Stomach (tissue), 9 donors: ENCODE results near the gene RFX3. TPM values are rescaled to one million over a fixed set of nuclear protein-coding genes. Genes with fewer than 3 reads are reported as not detected.

Experiments used
- DNase-seq, 2 donors: peaks; one replicate each; pipeline versions ENCODE4 v3.0.0 to v3.0.0-alpha.2; 2013 to 2019
- H3K27ac ChIP-seq, 5 donors: fragments of 200-600 bp in 4 of 5; sonication (generic) in 4 of 5; one replicate each; pipeline ENCODE4 v1.5.1; 2013 to 2019; ENCODE audit warnings: mild to moderate bottlenecking in 1 of 5, moderate library complexity in 1 of 5
- H3K27me3 ChIP-seq, 3 donors: fragments of 200-600 bp; sonication (generic); one replicate each; pipeline ENCODE4 v1.5.1; 2017 to 2019; ENCODE audit warnings: mixed run types in 1 of 3
- H3K36me3 ChIP-seq, 4 donors: fragments of 200-600 bp; sonication (generic); 1 replicate in 3 of 4; 2 replicates in 1 of 4; pipeline ENCODE4 v1.5.1; 2016 to 2019
- H3K4me1 ChIP-seq, 4 donors: fragments of 200-600 bp; sonication (generic); one replicate each; pipeline ENCODE4 v1.5.1; 2016 to 2019
- H3K4me3 ChIP-seq, 4 donors: fragments of 200-600 bp; sonication (generic) in 3 of 4; one replicate each; pipeline ENCODE4 v1.5.1; 2016 to 2019; ENCODE audit warnings: mild to moderate bottlenecking in 1 of 4
- H3K9me3 ChIP-seq, 4 donors: fragments of 200-600 bp; sonication (generic); one replicate each; pipeline ENCODE4 v1.5.1; 2016 to 2019
- EP300 ChIP-seq: sonication (generic); formaldehyde crosslinking; IDR thresholded peaks from one replicate; pipeline ENCODE4 v1.6.1; 2017; ENCODE audit warnings: antibody characterized with exemption
- POLR2A ChIP-seq, 4 donors: fragments of 450-650 bp; IDR thresholded peaks; one replicate each; pipeline ENCODE4 v1.6.1; 2016; ENCODE audit warnings: antibody characterized with exemption in 4 of 4, control low read depth in 2 of 4, mild to moderate bottlenecking in 1 of 4, moderate library complexity in 1 of 4
- POLR2AphosphoS5 ChIP-seq, 3 donors: sonication (generic); formaldehyde crosslinking; IDR thresholded peaks; one replicate each; pipeline ENCODE4 v1.6.1; 2016; ENCODE audit warnings: antibody characterized with exemption in 3 of 3
- WGBS, 5 donors: extraction: QIAGEN DNeasy Blood & Tissue Kit in 3 of 5; methylation state at CpG; one replicate each; pipeline versions ENCODE4 v1.1.5 to v1.1.7; 2013 to 2018; 5-methylcytosine and 5-hydroxymethylcytosine counted together
- intact Hi-C: fragments of 100-400 bp; cut with DNase I; formaldehyde crosslinking; loops from one replicate; pipeline ENCODE4 v1.15.1; 2023; ENCODE audit warnings: low total_unique reads
- polyA plus RNA-seq, 3 donors: library from polyadenylated mRNA; stranded (reverse); fragments of 200-250 nt; gene quantifications; one replicate each; pipeline ENCODE4 v1.2.3, GENCODE V29; 2013
- total RNA-seq, 5 donors: library from RNA; depleted of rRNA; stranded (reverse); fragments of >200 nt; gene quantifications; one replicate each; pipeline versions ENCODE4 v1.1.0 to v1.2.3, GENCODE V29; 2014 to 2016
- TF ChIP-seq, protein P1 (sequence below), 7 experiments: fragments of 450-650 bp in 4 of 7; fragments of 200-600 bp in 3 of 7; sonication (generic) in 3 of 7; IDR thresholded peaks; one replicate each; pipeline ENCODE4 v1.5.1; 2016 to 2019; ENCODE audit warnings: antibody characterized with exemption in 7 of 7, control low read depth in 2 of 7, mild to moderate bottlenecking in 1 of 7
- donor health status: healthy with polysubstance abuse.
- donor health status: Bipolar disorder and iron deficiency.
- donor health status: healthy.

The RFX3 gene
- total and polyA plus RNA-seq, 8 donors: 0.76 to 22.8 (median 6.1) TPM

DNA sequence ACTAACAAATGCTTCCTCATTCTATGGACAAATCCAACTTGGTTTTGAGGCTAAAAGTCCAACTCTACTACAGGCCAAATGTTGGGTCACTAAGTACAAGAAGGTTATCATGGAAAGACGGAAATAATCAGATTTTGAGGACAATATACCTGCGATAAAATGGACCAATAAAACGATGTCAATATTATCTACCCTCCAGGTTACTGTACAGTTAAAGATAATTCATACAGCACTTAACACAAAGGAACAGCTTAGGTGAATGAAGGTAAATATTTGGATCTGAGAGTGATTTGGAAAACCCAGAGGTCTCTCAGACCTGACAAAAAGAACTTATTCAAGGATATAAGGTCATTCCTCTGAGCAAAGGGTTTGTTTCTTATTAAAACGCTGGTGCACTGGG is 352.4 kb downstream of the RFX3 start:
- TF ChIP-seq POLR2AphosphoS5 (IDR thresholded peaks at IDR 0.05): no peak
- TF ChIP-seq EP300: no peak
- no peak for TF ChIP-seq POLR2A (IDR thresholded peaks at IDR 0.05)
- TF ChIP-seq, protein P1, sequence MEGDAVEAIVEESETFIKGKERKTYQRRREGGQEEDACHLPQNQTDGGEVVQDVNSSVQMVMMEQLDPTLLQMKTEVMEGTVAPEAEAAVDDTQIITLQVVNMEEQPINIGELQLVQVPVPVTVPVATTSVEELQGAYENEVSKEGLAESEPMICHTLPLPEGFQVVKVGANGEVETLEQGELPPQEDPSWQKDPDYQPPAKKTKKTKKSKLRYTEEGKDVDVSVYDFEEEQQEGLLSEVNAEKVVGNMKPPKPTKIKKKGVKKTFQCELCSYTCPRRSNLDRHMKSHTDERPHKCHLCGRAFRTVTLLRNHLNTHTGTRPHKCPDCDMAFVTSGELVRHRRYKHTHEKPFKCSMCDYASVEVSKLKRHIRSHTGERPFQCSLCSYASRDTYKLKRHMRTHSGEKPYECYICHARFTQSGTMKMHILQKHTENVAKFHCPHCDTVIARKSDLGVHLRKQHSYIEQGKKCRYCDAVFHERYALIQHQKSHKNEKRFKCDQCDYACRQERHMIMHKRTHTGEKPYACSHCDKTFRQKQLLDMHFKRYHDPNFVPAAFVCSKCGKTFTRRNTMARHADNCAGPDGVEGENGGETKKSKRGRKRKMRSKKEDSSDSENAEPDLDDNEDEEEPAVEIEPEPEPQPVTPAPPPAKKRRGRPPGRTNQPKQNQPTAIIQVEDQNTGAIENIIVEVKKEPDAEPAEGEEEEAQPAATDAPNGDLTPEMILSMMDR (IDR thresholded peaks at IDR 0.05): no peak
- no peak for DNase-seq
- H3K4me3 ChIP-seq: no peak overlapping the region
- 34 to 53% (median 35%) methylated on average over 4 of the region's 4 CpGs for WGBS, 5 donors
- H3K4me1 ChIP-seq: peaks cover 0 to 7% (median 2%) of the 10 kb centered on the region in 4 donors
- no peaks in the 10 kb centered on the region for H3K27me3 ChIP-seq
- no peak overlapping the region for H3K27ac ChIP-seq
- no peaks in the 10 kb centered on the region for H3K9me3 ChIP-seq
- no peaks in the 10 kb centered on the region for H3K36me3 ChIP-seq
- intact Hi-C loops: no loop called here

- intact Hi-C loops: no loop called here
- peaks cover 0 to 4% (median 0%) of the 10 kb centered on the region in 4 donors for H3K4me1 ChIP-seq
- H3K27ac ChIP-seq: no peak overlapping the region
- DNase-seq: no peak
- no peaks in the 10 kb centered on the region for H3K36me3 ChIP-seq
- H3K9me3 ChIP-seq: no peaks in the 10 kb centered on the region
- TF ChIP-seq POLR2AphosphoS5 (IDR thresholded peaks at IDR 0.05) (no peak), POLR2A (IDR thresholded peaks at IDR 0.05) (no peak), EP300 (no peak)
- TF ChIP-seq, protein P1 (IDR thresholded peaks at IDR 0.05): no peak
- H3K4me3 ChIP-seq: no peak overlapping the region
- no peaks in the 10 kb centered on the region for H3K27me3 ChIP-seq
Measured at GRCh38 chr9:3170819-3171218, 355.0 kb downstream of the RFX3 start.
